Panc1 (cell line): Measurements from ENCODE around the gene DOCK1. TPM values are rescaled to one million over a fixed set of nuclear protein-coding genes. Genes with fewer than 3 reads are reported as not detected.
"Not testable (repeated sequence)": the region's sequence is repeated elsewhere in the genome, so short reads cannot be mapped to it uniquely, and the experiment has no call there.

Source experiments
- ATAC-seq: fragments of 200-7000 bp; cut with Tn5 transposase; 2 replicates; pipeline ENCODE4 v1.9.1; 2020; ENCODE audit warnings: mild to moderate bottlenecking, moderate library complexity
- BruUV-seq: library from RNA; stranded (reverse); fragments of 400-500 nt; replicated peaks from 2 replicates; lab custom pipeline; 2021; lab: Mats Ljungman, UMichigan
- CTCF ChIA-PET: fragments of 300-600 bp; sonication (Branson Sonifier 250); formaldehyde crosslinking; loops from one replicate; lab custom pipeline; 2022; ENCODE audit warnings: antibody characterized with exemption; lab: Charles Lee
- POLR2A ChIA-PET: fragments of 300-600 bp; sonication (Branson Sonifier 250); formaldehyde crosslinking; loops from one replicate; lab custom pipeline; 2022; ENCODE audit warnings: antibody characterized with exemption; lab: Charles Lee
- DNase-seq: peaks from one replicate; pipeline ENCODE4 v3.0.0-alpha.2; 2010; ENCODE audit warnings: low read depth, low spot score
- H3K27ac ChIP-seq: 2 replicates; pipeline ENCODE4 v1.5.1; 2011; ENCODE audit warnings: mild to moderate bottlenecking, low read length, inconsistent platforms
- H3K27me3 ChIP-seq: fragments of 200-500 bp; sonication (Bioruptor generic); 2 replicates; pipeline ENCODE4 v1.6.0; 2014; ENCODE audit warnings: low read length, inconsistent platforms; ENCODE audit not compliant: control insufficient read depth, insufficient read depth
- H3K36me3 ChIP-seq: fragments of 200-500 bp; sonication (Bioruptor generic); 2 replicates; pipeline ENCODE4 v1.5.1; 2014; ENCODE audit warnings: inconsistent platforms, mild to moderate bottlenecking, low read length, moderate library complexity; ENCODE audit not compliant: control insufficient read depth, insufficient read depth
- H3K4me1 ChIP-seq: 2 replicates; pipeline ENCODE4 v1.5.1; 2011; ENCODE audit warnings: inconsistent platforms, mild to moderate bottlenecking, low read length, moderate library complexity; ENCODE audit not compliant: control insufficient read depth, insufficient read depth
- H3K4me3 ChIP-seq, 2 experiments: 2 replicates each; pipeline ENCODE4 v1.5.1; 2011 to 2012; ENCODE audit warnings: low read depth in 2 of 2, low read length in 2 of 2, mild to moderate bottlenecking in 2 of 2, inconsistent platforms in 1 of 2, moderate library complexity in 1 of 2
- H3K9me3 ChIP-seq: fragments of 200-500 bp; sonication (Bioruptor generic); 2 replicates; pipeline ENCODE4 v1.5.1; 2014; ENCODE audit warnings: low read depth, mild to moderate bottlenecking, inconsistent platforms, low read length, moderate library complexity; ENCODE audit not compliant: control insufficient read depth, insufficient read depth
- CTCF ChIP-seq: fragments of 450-650 bp; IDR thresholded peaks from 2 replicates; pipeline ENCODE4 v1.5.1; 2017; ENCODE audit warnings: mild to moderate bottlenecking
- POLR2AphosphoS5 ChIP-seq: IDR thresholded peaks from 2 replicates; pipeline ENCODE4 v1.6.1; 2012; ENCODE audit warnings: mild to moderate bottlenecking, low read depth, low read length, moderate library complexity
- SIN3A ChIP-seq: IDR thresholded peaks from 2 replicates; pipeline ENCODE4 v1.6.1; 2012; ENCODE audit warnings: low read depth, mild to moderate bottlenecking, low read length, moderate library complexity, borderline replicate concordance; ENCODE audit not compliant: insufficient read depth
- TCF7L2 ChIP-seq: IDR thresholded peaks from 2 replicates; pipeline ENCODE4 v1.6.1; 2011; ENCODE audit warnings: mild to moderate bottlenecking, low read depth, low read length, inconsistent platforms
- in situ Hi-C: cut with HindIII; loops from 2 replicates; pipeline ENCODE4 v1.10.0; 2016; ENCODE audit warnings: low sequenced_read_pairs, low pct_unique_long_range_greater_than_20kb
- intact Hi-C: fragments of 100-400 bp; cut with micrococcal nuclease; formaldehyde crosslinking; loops from one replicate; pipeline ENCODE4 v1.10.0; 2022; ENCODE audit not compliant: unreplicated experiment
- total RNA-seq: library from RNA; stranded (reverse); gene quantifications from one replicate; pipeline ENCODE4 v1.2.1, GENCODE V29; 2021; ENCODE audit not compliant: unreplicated experiment
- TF ChIP-seq, protein P1 (sequence below), 2 experiments: IDR thresholded peaks; 2 replicates each; pipeline ENCODE4 v1.6.1; 2011 to 2012; ENCODE audit warnings: low read depth in 2 of 2, control low read depth in 1 of 2, low read length in 1 of 2, mild to moderate bottlenecking in 1 of 2, moderate library complexity in 1 of 2; ENCODE audit not compliant: insufficient read depth in 1 of 2

Gene DOCK1
- total RNA-seq, 1 experiment from 2014 or later: 67.6 TPM

DNA sequence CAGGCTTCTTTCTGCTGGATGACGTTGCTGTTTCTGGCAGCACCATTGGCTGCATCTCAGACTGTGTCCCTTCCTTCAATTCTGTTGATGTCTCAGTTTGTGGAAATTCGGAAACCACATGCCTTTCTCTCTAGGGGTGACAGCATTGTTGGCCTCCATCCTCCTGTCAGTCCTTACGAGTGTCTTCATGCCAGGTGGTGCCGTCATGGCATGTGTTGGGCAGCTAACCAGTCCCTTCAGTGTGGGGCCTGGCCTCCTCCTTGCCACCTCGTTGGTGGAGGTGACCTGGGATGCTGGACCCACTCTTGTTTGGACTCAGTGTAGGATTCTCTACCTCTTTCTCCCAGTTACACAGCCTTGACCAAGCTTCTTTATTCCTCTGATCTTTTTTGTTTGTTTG is 402.8 kb downstream of the DOCK1 start:
- H3K27me3 ChIP-seq: no peaks in the 10 kb centered on the region
- intact Hi-C loops: no loop called here
- in situ Hi-C loops: no loop called here
- no peak overlapping the region for H3K27ac ChIP-seq
- ChIA-PET POLR2A (no interaction called here), CTCF (no interaction called here)
- no peaks in the 10 kb centered on the region for H3K4me1 ChIP-seq
- no peaks in the 10 kb centered on the region for H3K36me3 ChIP-seq
- TF ChIP-seq SIN3A: no peak
- TF ChIP-seq TCF7L2: no peak
- TF ChIP-seq CTCF: no peak
- TF ChIP-seq, protein P1, sequence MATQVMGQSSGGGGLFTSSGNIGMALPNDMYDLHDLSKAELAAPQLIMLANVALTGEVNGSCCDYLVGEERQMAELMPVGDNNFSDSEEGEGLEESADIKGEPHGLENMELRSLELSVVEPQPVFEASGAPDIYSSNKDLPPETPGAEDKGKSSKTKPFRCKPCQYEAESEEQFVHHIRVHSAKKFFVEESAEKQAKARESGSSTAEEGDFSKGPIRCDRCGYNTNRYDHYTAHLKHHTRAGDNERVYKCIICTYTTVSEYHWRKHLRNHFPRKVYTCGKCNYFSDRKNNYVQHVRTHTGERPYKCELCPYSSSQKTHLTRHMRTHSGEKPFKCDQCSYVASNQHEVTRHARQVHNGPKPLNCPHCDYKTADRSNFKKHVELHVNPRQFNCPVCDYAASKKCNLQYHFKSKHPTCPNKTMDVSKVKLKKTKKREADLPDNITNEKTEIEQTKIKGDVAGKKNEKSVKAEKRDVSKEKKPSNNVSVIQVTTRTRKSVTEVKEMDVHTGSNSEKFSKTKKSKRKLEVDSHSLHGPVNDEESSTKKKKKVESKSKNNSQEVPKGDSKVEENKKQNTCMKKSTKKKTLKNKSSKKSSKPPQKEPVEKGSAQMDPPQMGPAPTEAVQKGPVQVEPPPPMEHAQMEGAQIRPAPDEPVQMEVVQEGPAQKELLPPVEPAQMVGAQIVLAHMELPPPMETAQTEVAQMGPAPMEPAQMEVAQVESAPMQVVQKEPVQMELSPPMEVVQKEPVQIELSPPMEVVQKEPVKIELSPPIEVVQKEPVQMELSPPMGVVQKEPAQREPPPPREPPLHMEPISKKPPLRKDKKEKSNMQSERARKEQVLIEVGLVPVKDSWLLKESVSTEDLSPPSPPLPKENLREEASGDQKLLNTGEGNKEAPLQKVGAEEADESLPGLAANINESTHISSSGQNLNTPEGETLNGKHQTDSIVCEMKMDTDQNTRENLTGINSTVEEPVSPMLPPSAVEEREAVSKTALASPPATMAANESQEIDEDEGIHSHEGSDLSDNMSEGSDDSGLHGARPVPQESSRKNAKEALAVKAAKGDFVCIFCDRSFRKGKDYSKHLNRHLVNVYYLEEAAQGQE (IDR thresholded peaks at IDR 0.05; ENCODE audit: insufficient read depth in 1 of 2, low read depth in 2 of 2, low read length in 1 of 2): no peak
- no peak for TF ChIP-seq POLR2AphosphoS5
- BruUV-seq: no TSS peak
- no peaks in the 10 kb centered on the region for H3K9me3 ChIP-seq
- no peak for DNase-seq
- ATAC-seq: no peak
- no peak overlapping the region for H3K4me3 ChIP-seq

- POLR2A ChIA-PET, H3K36me3 ChIP-seq, H3K27me3 ChIP-seq, BruUV-seq, intact Hi-C loops, H3K9me3 ChIP-seq, DNase-seq, H3K4me3 ChIP-seq, H3K27ac ChIP-seq, H3K4me1 ChIP-seq, CTCF ChIA-PET, ATAC-seq, in situ Hi-C loops: not testable (repeated sequence)
Measured at GRCh38 chr10:127309619-127310018, 404.4 kb downstream of the DOCK1 start.

- H3K27me3 ChIP-seq: no peaks in the 10 kb centered on the region
- no peaks in the 10 kb centered on the region for H3K9me3 ChIP-seq
- CTCF ChIA-PET: no interaction called here
- BruUV-seq: no TSS peak
- in situ Hi-C loops: no loop called here
- H3K4me1 ChIP-seq: no peaks in the 10 kb centered on the region
- intact Hi-C loops: no loop called here
- POLR2A ChIA-PET: no interaction called here
- no peaks in the 10 kb centered on the region for H3K36me3 ChIP-seq
- TF ChIP-seq TCF7L2: no peak
- TF ChIP-seq SIN3A: no peak
- no peak for TF ChIP-seq CTCF
- TF ChIP-seq, protein P1 (IDR thresholded peaks at IDR 0.05; ENCODE audit: insufficient read depth in 1 of 2, low read depth in 2 of 2, low read length in 1 of 2): no peak
- TF ChIP-seq POLR2AphosphoS5: no peak
- H3K4me3 ChIP-seq: no peak overlapping the region
- no peak overlapping the region for H3K27ac ChIP-seq
- no peak for ATAC-seq
- DNase-seq: no peak
Measured at GRCh38 chr10:127310430-127310829, 405.2 kb downstream of the DOCK1 start.
